ENCODE measurements around the gene PDE6C. TPM values are rescaled to one million over a fixed set of nuclear protein-coding genes. Genes with fewer than 3 reads are reported as not detected.

Gene PDE6C
- total RNA-seq, 1 donor from 2014 or later, result not detected

DNA sequence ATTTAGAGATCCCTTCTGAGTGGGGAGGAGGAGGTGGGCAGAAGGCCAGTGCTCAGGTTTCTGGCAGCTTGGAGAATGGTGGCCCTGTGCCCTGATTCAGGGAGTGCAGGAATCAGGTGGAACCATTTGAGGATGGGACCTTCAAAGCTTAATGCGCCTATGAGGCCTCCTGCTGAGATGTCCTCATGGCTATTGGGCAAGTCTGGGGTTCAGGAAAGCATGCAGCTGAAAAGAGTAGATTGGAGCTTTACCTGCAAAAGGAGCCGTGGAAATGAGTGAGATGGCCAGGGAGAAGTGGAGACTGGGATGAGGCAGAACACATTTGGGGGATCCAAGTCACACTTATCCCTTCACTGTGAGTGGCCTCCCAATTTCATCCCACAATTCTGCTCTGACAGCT, 39.7 kb upstream of the PDE6C start:
- Histone ChIP-seq H3K27me3 (ENCODE audit: insufficient read depth, low read length) (peaks cover 61% of the 10 kb centered on the region), H3K4me3 (ENCODE audit: insufficient read depth, low read depth, low read length) (no peak overlapping the region), H2AFZ (ENCODE audit: low read depth, low read length) (no peak overlapping the region), H4K20me1 (ENCODE audit: insufficient read depth, low read length) (no peaks in the 10 kb centered on the region), H3K9me3 (ENCODE audit: insufficient read depth, low read depth, low read length) (no peaks in the 10 kb centered on the region), H3K27ac (ENCODE audit: low read depth, low read length) (no peak overlapping the region), H3K36me3 (ENCODE audit: insufficient read depth, low read length) (no peaks in the 10 kb centered on the region), H3K9ac (ENCODE audit: low read length) (no peak overlapping the region), H3K4me1 (ENCODE audit: insufficient read depth, low read length) (no peaks in the 10 kb centered on the region), H3K4me2 (ENCODE audit: low read length) (no peak overlapping the region), H3K79me2 (ENCODE audit: insufficient read depth, low read length) (no peaks in the 10 kb centered on the region)
- no peaks in the 10 kb centered on the region for H3K36me3 Mint-ChIP-seq (ENCODE audit: low read depth, unreplicated experiment)
- no peaks in the 10 kb centered on the region for H3K4me1 Mint-ChIP-seq (ENCODE audit: low read depth, unreplicated experiment)
- FAIRE-seq (no peak), DNase-seq (ENCODE audit: low read depth) (no peak)
- peaks cover under 1% of the 10 kb centered on the region for H3K9me3 Mint-ChIP-seq (ENCODE audit: unreplicated experiment)
- no peak overlapping the region for H3K4me3 Mint-ChIP-seq (ENCODE audit: unreplicated experiment)
- H3K27ac Mint-ChIP-seq (ENCODE audit: unreplicated experiment), result no peak overlapping the region
- no peak for TF ChIP-seq EZH2 (IDR thresholded peaks at IDR 0.05; ENCODE audit: insufficient read depth, low read length)
- no peak for TF ChIP-seq CTCF (IDR thresholded peaks at IDR 0.05; ENCODE audit: insufficient read depth, low read depth, low read length)
- peaks cover 72% of the 10 kb centered on the region for H3K27me3 Mint-ChIP-seq (ENCODE audit: low read depth, unreplicated experiment)

- Histone ChIP-seq H3K4me2 (ENCODE audit: low read length) (no peak overlapping the region), H3K36me3 (ENCODE audit: insufficient read depth, low read length) (no peaks in the 10 kb centered on the region), H3K9me3 (ENCODE audit: insufficient read depth, low read depth, low read length) (no peaks in the 10 kb centered on the region), H3K4me3 (ENCODE audit: insufficient read depth, low read depth, low read length) (no peak overlapping the region), H3K27me3 (ENCODE audit: insufficient read depth, low read length) (peaks cover 55% of the 10 kb centered on the region), H3K79me2 (ENCODE audit: insufficient read depth, low read length) (no peaks in the 10 kb centered on the region), H3K4me1 (ENCODE audit: insufficient read depth, low read length) (no peaks in the 10 kb centered on the region), H3K9ac (ENCODE audit: low read length) (no peak overlapping the region), H3K27ac (ENCODE audit: low read depth, low read length) (no peak overlapping the region), H4K20me1 (ENCODE audit: insufficient read depth, low read length) (no peaks in the 10 kb centered on the region), H2AFZ (ENCODE audit: low read depth, low read length) (no peak overlapping the region)
- H3K9me3 Mint-ChIP-seq (ENCODE audit: unreplicated experiment), result no peaks in the 10 kb centered on the region
- H3K36me3 Mint-ChIP-seq (ENCODE audit: low read depth, unreplicated experiment), result no peaks in the 10 kb centered on the region
- H3K27me3 Mint-ChIP-seq (ENCODE audit: low read depth, unreplicated experiment), result peaks cover 65% of the 10 kb centered on the region
- H3K27ac Mint-ChIP-seq (ENCODE audit: unreplicated experiment), result no peak overlapping the region
- DNase-seq (ENCODE audit: low read depth), result no peak
- FAIRE-seq, result no peak
- TF ChIP-seq CTCF (IDR thresholded peaks at IDR 0.05; ENCODE audit: insufficient read depth, low read depth, low read length), result no peak
- TF ChIP-seq EZH2 (IDR thresholded peaks at IDR 0.05; ENCODE audit: insufficient read depth, low read length), result no peak
- H3K4me3 Mint-ChIP-seq (ENCODE audit: unreplicated experiment), result no peak overlapping the region
- H3K4me1 Mint-ChIP-seq (ENCODE audit: low read depth, unreplicated experiment), result no peaks in the 10 kb centered on the region
Measured at GRCh38 chr10:93573051-93573909, 39.1 kb upstream of the PDE6C start.

DNA sequence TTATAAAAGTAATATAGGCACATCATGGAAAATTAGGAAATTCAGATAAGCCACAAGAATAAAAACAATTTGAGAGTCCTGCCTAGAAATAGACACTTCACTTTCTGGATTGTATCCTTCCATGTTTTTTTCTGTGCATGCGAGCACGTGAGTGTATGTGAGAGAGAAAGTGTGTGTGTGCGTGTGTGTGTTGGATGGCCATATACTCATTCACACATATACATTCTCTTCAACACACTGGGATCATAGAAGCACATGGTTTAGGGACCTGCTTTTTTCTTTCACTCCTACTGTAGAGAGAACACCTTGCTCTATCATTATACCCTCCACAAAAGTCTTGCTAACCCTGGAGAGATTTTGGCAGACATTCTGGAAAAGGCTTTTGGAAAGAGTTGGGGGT, 38.4 kb upstream of the PDE6C start:
- no peak overlapping the region for H2AFZ ChIP-seq (ENCODE audit: low read depth, low read length)
- no peaks in the 10 kb centered on the region for H4K20me1 ChIP-seq (ENCODE audit: insufficient read depth, low read length)
- no peak overlapping the region for H3K4me3 ChIP-seq (ENCODE audit: insufficient read depth, low read depth, low read length)
- no peak overlapping the region for H3K9ac ChIP-seq (ENCODE audit: low read length)
- no peak for TF ChIP-seq CTCF (IDR thresholded peaks at IDR 0.05; ENCODE audit: insufficient read depth, low read depth, low read length)
- no peak for TF ChIP-seq EZH2 (IDR thresholded peaks at IDR 0.05; ENCODE audit: insufficient read depth, low read length)
- no peak for FAIRE-seq
- Mint-ChIP-seq H3K36me3 (ENCODE audit: low read depth, unreplicated experiment) (no peaks in the 10 kb centered on the region), H3K4me3 (ENCODE audit: unreplicated experiment) (no peak overlapping the region), H3K9me3 (ENCODE audit: unreplicated experiment) (no peaks in the 10 kb centered on the region), H3K27ac (ENCODE audit: unreplicated experiment) (no peak overlapping the region), H3K4me1 (ENCODE audit: low read depth, unreplicated experiment) (no peaks in the 10 kb centered on the region), H3K27me3 (ENCODE audit: low read depth, unreplicated experiment) (peaks cover 60% of the 10 kb centered on the region)
- no peaks in the 10 kb centered on the region for H3K36me3 ChIP-seq (ENCODE audit: insufficient read depth, low read length)
- no peaks in the 10 kb centered on the region for H3K9me3 ChIP-seq (ENCODE audit: insufficient read depth, low read depth, low read length)
- H3K27me3 ChIP-seq (ENCODE audit: insufficient read depth, low read length), result peaks cover 48% of the 10 kb centered on the region
- no peak overlapping the region for H3K27ac ChIP-seq (ENCODE audit: low read depth, low read length)
- no peak for DNase-seq (ENCODE audit: low read depth)
- no peak overlapping the region for H3K4me2 ChIP-seq (ENCODE audit: low read length)
- H3K79me2 ChIP-seq (ENCODE audit: insufficient read depth, low read length), result no peaks in the 10 kb centered on the region
- no peaks in the 10 kb centered on the region for H3K4me1 ChIP-seq (ENCODE audit: insufficient read depth, low read length)
